RWPE1 (cell line): ENCODE data around the gene CCDC137.

Experiments used
- CTCF ChIA-PET: fragments of 350-600 bp; sonication (Branson Sonifier 250); formaldehyde crosslinking; extraction: SDS; loops from one replicate; lab custom pipeline; 2021; lab: Yijun Ruan, JAX
- POLR2A ChIA-PET: fragments of 400-600 bp; formaldehyde crosslinking; extraction: SDS; loops from one replicate; lab custom pipeline; 2020; ENCODE audit warnings: antibody characterized with exemption; ENCODE audit not compliant: low non-redundant PET; lab: Yijun Ruan, JAX
- DNase-seq: peaks from one replicate; pipeline ENCODE4 v3.0.0; 2012; ENCODE audit warnings: low spot score
- H3K27ac ChIP-seq: fragments of 450-650 bp; 2 replicates; pipeline ENCODE4 v1.5.1; 2017
- CTCF ChIP-seq: fragments of 450-650 bp; conservative IDR thresholded peaks from 2 replicates; pipeline ENCODE4 v1.5.1; 2017; ENCODE audit warnings: low read depth, mild to moderate bottlenecking

CCDC137 gene

GRCh38 chr17:81650951-81651350 lies 15.6 kb upstream of the CCDC137 start:
- H3K27ac ChIP-seq, result no peak overlapping the region; the same call in 1 of the 2 replicates
- ChIA-PET POLR2A (no interaction called here), CTCF (no interaction called here)
- no peak for DNase-seq
- TF ChIP-seq CTCF, result no peak

DNA sequence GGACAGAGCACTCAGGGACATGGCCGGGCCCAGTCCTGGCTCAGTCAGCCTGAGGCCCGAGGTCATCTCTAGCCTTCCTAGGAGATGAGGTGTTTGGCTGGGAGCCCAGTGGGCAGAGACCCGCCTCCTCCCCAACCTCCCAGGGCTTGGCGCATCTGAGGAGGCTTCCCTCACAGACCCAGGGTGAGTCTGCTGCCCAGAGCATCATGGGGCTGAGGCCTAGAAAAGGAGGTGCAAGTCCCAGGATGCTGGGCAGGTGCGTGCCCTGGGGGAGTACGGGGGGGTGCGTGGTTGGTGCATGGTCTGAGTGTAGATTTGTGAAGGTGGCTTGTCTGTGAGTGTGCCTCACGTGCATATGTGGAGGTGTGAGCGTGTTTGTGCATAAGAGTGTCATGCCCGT lies 14.8 kb upstream of the CCDC137 start:
- DNase-seq, result peak; percentile 83
- CTCF ChIA-PET, result no interaction called here
- POLR2A ChIA-PET, result no interaction called here
- no peak for TF ChIP-seq CTCF
- H3K27ac ChIP-seq, result peak overlapping the region; percentile 29; the same call in 1 of the 2 replicates

- DNase-seq, result no peak
- CTCF ChIA-PET, result no interaction called here
- no peak for TF ChIP-seq CTCF
- H3K27ac ChIP-seq, result no peak overlapping the region
- POLR2A ChIA-PET, result interaction anchor here (0.7 kb wide), 1 partner anchor 10 kb away, joined by 5 read pairs; no protein-coding TSS in a partner anchor
Measured at GRCh38 chr17:81652906-81653771, 13.4 kb upstream of the CCDC137 start.

DNA sequence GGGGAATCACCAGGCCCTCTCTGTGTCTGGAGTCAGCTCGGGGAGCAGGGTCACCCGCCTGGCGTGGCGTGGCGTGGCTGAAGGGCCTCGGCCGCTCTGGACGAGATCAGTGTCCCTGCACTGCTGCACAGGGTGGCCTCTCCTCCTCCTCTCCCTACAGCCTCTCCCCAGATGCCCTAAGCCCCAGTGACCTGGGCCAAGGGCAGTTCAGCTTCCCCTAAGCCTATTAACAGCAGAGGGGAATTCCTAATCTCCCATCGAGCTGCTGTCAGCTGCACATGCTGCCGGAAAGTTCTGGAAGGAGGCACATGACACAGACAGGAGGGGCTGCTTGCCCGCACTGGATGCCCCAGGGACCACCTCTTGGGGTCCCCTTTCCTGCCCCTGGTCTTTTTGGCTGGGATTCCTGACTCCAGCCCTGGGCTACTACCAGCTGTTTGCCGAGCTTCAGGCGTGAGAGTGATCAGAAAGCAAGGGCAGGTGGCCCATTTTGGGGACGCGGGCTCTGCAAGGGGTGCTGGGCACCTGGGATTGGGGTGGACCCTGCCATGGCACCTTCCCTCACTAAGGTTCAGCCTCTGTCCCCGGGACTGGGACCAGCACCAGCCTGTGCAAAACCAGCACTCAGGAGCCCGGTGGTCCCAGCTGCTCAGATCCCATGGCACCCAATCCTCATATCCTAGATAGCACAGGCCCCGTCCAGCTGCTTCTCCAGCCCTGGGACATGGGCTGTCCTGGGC lies 11.0 kb upstream of the CCDC137 start:
- DNase-seq, result no peak
- TF ChIP-seq CTCF, result no peak
- CTCF ChIA-PET, result interaction anchor here (0.6 kb wide), 2 partner anchors 52 to 1211 kb away, joined by 3 read pairs; no protein-coding TSS in a partner anchor
- no peak overlapping the region for H3K27ac ChIP-seq
- POLR2A ChIA-PET, result interaction anchor here (1.0 kb wide), 1 partner anchor 10 kb away, joined by 3 read pairs; the partner anchor contains the start of genes CCDC137 and OXLD1

DNA sequence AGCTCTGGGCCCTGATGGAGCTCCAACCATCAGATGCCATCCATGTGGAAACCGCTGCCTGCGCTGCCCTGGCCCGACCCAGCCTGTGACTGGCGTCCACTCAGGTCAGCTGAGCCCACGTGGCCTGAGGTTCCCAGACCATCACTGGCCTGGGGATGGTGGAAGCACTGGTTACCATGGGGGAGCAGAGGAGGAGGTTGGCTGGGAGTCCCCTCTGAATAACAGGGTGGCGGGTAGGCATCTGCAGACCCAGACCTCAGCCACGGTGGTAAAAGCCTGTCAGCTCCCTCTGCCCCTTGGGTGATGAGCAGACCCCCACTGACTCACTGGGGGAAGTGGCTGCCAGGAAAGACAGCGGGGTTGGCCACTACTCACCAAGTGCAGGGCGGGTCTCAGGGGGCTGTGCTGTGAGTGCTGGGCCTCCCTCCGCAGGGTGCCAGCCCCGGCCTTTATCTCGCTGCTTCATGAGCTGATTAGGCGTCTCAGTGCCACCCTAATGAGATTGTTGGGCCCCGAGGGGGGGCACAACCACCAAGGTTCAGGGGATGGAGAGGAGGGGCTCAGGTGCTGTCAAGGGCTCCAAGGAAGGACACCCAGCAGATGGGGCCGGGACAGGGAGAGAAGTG lies 10.3 kb upstream of the CCDC137 start, which contains the start of gene PDE6G:
TSS of gene PDE6G (minus strand) at position 425 of the 626 bp plus-strand sequence. CDS start 3,237 bp downstream, outside the sequence.
- ChIA-PET CTCF (interaction anchor here (0.6 kb wide), 1 partner anchor 53 kb away, joined by 3 read pairs; no protein-coding TSS in a partner anchor), POLR2A (interaction anchor here (1.0 kb wide), 1 partner anchor 10 kb away, joined by 3 read pairs; the partner anchor contains the start of genes CCDC137 and OXLD1)
- DNase-seq, result no peak

More for the DNA sequence above, 10.3 kb upstream of the CCDC137 start, which contains the start of gene PDE6G:
- no peak within 1 kb of the TSS for H3K27ac ChIP-seq
- no peak for TF ChIP-seq CTCF
